GM21390 (cell line): ENCODE results near the gene BMP7.

Experiments used
- ATAC-seq: cut with Tn5 transposase; IDR thresholded peaks from one replicate; pipeline ENCODE4 v1.9.1; 2021; ENCODE audit not compliant: unreplicated experiment

BMP7 gene

DNA sequence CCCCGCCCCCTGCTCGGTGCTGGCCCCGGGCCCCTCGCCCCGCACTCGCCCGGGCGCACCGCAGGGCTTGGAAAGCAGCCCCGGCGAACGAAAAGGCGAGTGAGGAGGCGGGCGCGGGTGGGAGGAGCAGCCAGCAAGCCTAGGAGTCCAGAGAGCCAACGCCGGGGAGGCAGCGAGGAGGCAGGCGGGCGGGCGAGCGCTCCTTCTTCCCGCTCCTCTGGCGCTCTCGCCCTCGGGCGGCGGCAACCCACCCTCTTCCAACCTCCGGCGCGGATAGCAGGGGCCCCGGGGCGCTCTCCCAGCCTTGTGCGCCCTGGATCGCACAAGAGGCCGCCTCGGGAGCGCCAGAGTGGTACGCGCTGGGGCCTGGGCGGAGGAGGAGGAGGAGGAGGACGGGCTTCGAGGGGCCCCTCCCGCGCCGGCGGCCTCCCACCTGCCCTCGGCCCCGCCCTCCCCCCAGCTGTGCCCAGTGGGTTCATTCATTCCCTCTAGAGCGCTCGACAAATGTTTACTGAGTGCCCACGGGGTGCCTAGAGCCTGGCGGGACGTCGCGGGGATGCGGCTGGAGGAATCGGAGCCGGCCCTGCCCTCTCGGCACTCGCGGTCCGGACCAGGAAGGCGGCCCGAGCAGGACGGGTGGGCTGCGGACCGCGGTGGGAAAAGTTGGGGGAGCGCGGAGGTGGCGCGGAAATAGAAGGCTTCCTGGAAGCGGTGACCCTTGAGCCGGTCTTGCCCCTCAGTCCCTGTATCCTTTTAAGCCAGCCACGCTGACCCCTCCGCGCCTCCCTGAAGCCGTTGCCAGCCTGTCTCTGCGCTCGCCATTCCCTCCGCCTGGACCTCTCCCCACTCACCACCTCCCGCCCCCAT, at the start of gene BMP7:
Gene BMP7 (minus strand): TSS at position 351 of the 867 bp plus-strand sequence. CDS start 519 bp downstream, outside the sequence.
- no peak for ATAC-seq

DNA sequence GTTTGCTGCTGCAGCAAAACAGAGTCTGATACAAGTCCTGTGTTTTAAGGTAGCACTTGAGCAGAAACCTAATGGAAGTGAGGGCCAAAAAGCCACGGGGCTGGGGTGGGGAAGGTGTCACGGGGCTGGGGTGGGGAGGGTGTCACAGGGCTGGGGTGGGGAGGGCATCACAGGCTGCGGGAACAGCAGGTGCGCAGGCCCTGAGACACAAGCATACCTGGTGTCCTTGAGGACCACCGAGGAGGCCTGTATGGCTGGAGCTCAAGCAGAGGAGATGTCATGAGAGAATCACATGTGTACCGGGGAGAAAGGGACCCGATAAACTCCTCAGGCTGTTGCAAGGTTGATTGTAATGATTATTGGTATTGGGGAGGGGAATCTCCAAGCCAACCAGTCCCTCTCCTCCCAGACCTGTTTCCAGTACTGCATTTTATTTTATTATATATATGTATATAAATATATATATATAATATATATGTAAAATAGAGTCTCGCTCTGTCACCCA, 49.6 kb upstream of the BMP7 start:
- no peak for ATAC-seq

DNA sequence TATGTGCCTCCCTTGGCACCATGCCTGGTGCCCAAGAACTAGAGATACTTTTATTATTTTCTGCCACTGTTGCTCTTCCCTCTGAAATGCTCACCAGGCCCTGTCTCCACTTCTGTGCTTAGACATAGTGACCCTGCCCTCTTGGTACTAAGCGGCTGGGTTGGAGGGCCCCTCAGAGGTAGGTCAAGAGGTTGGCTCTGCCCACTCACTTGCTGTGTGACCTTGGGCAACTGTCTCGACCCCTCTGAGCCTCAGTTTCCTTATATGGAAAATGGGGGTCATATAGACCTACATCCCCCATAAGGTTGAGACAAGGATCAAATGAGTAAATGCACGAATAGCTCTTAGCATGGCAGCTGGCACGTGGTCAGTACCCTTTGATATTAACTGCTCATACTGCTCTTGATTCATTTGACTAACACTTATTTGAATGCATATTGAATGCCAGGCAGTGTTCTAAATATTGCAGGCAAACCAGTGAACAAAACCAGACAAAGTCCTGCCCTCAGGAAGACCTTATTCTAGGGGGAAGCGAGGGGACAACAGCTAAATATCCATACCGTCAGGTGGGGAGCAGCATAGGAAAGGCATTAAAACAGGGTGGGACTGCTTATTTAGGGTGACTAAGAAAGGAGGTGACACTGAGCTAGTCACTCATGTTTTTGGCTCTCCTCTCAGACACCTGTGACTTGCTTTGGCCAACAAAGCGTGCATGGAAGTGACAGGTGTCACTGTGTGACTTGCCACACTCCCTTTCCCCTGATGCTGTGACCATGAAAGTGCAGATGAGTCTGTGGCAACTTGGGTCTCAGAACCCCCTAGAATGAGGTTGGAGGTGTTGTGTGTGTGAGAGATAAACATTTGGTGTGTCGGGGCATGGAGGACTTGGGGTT, 48.9 kb upstream of the BMP7 start:
- ATAC-seq: no peak

DNA sequence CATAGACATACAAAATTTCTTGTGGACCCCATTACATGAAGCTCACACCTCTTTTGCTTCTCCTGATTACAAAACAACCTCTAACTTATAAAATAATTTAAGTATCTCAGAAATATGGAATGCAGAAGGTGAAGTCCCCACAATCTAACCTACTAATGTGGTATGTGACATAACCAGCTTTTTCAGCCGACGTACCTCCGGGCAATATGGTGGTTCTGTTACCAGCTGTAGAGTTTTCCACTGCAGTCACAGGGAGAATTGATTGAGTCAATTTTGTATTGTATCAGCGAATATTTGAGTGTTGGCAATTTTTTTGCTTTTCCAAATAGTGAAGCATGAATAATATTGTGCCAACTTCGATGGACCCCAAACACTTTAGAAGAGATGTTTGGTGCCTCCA, 47.5 kb upstream of the BMP7 start:
- no peak for ATAC-seq

DNA sequence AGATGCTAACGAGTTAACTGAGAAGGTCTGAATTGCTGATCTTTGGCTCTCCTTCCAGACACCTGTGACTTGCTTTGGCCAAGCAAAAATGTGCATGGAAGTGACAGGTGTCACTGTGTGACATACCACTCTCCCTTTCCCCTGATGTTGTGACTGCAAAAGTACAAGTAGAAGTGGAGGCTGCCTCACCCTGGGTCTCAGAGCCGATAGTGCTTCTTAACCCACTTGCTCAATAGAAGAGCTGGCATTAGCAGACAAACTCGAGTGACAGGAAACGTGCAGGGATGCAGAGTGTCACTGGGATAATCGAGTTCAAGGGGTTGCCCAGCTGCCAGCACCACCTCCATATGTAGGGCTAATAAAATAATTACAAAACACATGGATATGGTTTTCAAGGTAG, 46.8 kb upstream of the BMP7 start:
- ATAC-seq: no peak

DNA sequence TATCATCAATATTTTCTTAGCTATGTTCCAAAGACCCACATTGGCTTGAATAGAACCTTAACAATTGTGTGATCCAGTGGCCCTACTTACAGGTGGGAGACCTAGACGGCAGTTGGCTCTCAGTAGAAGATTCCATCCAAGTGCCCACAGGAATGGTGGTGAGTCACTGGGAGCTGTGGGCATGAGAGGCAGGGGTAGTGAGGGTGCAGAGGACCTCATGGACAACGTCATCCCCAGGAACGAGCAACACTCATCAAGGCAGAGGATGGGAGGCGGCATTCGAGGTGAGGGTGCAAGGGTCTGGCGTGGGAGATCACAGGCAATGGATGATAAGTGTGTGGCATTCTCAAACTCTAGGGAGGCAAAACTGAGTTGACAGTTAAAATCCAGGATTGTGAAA, 45.7 kb upstream of the BMP7 start:
- no peak for ATAC-seq

DNA sequence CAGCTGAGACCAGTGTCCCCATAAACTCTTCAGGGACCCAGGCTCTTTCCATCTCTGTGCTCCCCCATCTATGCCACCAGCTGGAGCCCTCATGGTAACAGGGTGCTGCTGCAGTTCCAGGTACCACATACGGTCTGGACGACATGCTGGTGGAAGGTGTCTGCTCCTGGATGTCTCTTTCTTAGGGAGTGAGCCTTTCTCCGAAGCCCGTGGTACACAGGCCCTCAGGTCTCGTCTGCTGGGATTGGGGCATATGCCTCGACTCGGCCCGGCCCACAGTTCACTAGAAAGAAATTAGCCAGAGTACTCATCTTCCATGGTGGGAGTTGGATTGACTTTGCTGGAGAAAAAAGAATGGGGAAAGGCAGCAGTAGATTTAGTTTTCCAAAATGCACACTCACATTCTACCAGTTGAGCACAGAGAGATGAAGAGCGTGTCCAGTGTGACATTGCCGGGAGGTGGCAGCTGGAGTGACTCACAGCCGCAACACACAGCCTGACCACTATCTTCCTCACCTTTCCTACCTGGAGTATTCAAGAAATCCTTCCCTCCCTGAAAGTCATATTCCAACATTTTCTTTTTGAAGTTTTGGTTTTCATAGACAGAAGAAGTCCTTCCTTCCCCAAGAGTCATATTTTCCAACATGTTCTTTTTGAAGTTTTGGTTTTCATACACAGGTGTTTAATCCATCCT, 44.5 kb upstream of the BMP7 start:
- ATAC-seq: no peak

DNA sequence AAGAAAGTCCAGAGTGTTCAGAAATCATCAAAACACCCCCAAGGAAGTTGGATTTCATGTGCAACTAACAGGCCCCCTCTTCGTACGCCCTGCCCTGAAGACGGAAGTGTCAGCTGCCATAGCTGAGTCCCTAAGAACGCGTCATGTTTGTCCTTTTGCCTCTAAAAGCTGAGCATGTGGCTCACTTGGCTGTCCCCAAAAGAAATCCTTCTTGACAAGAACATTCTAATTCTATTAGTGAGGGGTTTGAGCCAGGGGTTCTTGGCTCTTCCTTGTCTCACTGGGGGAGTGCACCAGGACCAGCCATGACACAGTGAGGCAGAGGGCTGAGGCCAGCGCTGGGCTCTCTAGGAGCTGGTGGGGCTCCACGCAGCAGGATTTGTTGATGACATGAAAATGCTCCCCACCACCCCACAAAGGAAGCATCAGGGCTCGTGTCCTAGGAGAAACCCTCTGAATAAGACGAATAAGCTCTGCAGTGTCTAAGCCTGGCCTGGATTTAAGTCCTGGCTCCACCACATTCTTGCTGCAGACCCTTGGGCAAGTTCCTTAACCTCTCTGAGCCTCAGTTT, 43.2 kb upstream of the BMP7 start:
- no peak for ATAC-seq

DNA sequence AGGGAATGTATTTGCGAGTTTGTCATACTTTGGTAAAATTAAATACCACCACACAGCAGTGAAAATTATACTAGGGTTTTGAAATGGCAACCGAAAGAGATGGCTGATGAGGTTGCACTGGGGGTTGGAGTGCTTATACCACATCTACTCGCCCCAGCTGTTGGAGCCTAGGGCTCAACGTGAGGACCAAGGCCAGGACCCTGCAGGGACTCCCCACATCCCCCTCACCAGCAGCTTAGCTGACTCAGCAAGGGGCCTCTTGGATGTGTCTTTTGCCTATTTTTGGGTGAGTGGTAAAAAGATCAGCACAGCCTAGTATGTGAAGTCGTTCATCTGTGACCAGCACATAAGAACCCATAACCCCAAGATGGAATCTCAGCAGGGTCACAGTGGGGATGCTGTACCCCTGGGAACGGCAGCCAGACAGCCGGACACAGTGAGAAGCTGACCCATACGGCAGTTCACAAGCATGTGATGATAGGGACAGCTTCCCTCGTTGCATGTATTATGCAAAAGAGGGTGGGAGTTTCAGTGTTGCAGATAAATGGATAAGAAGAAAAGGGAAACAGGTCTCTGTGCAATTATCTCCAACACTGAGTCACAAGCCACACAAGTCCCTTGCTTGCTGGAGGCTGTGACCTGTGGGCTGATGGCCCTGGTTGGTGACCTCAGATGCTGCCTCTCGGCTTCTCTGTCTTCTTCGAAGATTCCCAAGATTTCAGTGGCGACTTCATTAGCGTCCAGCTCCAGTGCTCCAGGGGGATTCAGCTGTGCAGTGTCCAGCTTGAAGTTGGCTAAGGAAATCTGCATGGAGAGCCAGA, 42.2 kb upstream of the BMP7 start:
- ATAC-seq: no peak

DNA sequence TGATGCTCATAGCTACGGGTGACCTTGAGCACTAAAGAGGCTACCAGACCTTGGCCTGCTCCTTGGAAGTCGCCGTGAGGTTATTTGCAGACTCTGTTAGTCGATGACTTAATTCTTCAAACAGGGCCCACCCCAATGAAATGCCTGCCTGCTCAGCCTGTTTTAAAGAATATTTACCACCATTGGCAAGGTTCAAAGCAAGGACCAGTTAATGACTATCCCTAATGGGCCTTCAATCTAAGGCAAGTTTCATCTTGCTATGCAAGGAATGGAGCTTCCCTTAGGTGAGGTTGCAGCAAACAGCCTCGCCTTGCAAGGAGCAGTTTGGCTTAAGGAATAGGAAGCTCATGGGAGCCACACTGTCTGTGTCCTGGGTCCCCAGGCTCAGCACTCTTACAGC, 40.3 kb upstream of the BMP7 start:
- no peak for ATAC-seq

DNA sequence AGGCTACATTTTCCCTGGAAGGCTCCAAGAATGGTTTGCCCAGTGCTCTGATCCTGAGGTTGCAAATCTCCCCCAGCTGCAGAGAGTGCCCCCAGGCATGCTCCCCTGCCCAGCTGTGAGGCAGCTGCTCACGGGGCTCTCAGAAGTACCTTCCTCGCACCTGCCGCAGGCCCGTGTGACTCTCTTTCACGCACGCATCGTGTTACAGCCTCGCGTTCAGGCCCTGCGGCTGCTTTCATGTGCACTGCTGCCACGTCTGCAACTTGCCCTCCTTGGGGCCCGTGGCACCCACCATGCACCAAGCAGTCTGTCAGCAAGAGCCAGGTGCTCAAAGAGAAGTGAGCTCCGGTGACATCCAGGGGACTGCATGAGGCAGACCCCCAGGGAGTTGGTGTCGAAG, 34.6 kb upstream of the BMP7 start:
- ATAC-seq: no peak

DNA sequence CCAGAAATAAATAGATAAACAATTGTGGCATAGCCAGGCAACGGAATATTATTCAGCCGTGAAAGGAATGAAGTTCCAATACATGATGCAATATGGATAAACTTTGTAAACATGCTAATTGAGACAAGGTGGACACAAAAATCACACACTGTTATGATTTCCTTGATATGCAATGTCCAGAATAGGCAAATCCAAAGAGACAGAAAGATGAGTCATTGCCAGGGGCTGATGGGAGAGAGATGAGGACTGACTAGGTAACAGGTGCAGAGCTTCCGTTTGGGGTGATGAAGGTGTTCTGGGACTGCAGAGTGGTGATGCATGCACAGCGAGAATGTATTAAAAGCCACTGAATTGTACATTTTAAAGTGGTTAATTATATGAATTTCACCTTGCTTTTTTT, 32.0 kb upstream of the BMP7 start:
- ATAC-seq: no peak

DNA sequence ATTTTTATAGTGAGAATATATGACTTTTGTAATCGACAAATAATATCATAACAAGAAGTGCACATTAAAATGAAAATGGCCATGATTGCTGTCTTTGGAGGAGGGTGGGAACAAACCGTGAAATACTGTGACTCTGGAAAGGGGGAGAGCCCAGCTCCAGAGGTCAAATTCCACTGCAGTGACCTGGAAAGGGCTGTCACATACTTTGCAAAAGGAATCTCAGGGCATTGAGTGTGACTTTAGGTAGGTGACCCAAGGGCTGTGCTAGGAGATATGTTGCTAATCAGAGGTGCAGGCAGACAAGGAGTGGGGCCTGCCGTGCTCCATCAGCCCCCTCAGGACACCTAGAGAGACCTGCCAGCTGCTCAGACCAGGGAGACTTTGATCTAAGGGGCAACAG, 28.1 kb upstream of the BMP7 start:
- ATAC-seq: no peak

DNA sequence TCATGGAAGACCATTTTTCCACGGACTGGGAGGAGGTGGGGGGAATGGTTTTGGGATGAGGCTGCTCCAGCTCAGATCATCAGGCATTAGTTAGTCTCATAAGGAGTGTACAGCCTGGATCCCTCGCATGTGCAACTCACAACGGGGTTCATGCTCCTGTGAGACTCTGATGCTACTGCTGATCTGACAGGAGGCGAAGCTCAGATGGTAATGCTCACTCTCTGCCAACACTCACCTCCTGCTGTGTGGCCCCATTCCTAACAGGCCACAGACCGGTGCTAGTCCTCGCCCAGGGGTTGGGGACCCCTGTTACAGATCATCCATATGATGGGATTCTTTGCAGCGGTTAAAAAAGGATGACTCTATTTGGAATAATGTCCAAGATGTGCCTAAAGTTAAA, 27.6 kb upstream of the BMP7 start:
- ATAC-seq: no peak

DNA sequence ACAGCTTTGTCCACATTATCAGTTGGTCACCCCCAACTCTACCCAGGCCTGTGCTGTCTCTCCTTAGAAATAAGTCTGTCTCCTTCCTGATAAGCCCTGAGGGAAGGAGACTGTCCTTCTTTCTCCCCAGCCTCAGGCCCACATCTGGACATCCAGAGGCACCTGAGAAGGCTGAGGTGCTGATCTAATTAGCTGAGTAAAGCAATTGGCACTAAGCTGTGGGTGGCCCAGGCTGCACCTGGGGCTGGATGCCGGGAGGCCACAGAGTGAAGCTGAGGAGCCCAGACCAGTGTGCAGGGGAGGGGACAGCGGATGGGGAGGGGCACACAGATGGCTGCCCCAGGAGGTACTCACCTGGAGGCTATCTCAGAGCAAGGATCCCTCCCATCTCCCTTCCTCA, 26.2 kb upstream of the BMP7 start:
- no peak for ATAC-seq

DNA sequence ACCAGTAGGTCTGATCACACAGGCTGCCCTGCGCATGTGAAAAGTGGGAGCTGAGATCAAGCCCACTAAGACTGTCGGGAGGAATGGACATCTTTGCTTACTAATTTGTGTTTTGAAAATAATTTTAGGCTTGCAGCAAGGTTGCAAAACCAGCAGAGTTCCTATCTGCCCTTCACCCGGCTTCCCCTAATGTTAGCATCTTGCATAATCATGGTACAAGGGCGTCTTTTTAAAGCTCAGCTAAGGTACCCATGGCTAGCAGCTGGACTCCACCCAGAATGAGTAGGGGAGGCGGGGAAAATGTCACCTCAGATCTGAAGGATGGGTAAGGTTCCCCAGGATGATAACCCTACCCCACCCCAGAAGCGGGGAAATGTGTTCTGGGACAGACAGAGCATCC, 25.3 kb upstream of the BMP7 start:
- ATAC-seq: no peak

DNA sequence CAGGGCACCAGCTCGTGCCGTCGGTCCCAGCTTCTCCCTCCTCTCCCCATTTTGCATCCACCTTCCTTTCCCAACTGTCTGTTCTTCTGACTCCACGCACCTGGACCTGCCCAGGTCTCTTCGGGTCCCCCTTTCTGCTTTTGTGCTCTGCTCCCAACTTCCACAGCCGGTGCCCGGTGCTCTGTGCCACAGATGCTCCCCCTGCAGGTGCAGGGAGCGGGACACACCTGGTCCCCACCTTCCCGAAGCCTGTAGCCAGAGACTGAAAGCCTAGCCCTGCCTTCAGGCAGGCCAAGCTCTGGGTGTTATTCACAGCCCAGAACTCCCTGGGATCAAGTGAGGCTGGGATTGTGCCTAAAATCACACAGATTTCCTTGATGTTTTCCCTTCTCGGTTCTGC, 24.6 kb upstream of the BMP7 start:
- no peak for ATAC-seq

DNA sequence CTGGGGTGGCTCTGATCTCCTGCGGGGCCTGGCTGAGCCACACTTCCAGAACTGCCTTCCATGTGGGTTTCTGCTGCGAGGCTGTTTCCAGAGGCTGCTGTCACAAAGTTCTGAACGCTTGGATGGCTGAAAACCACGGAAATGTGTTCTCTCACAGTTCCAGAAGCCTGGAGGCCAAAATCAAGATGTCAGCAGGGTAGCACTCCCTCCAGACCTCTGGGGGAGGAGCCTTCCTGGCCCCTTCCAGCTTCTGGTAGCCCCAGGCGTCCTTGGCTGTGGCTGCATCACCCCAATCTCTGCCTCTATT, 23.7 kb upstream of the BMP7 start:
- ATAC-seq: no peak

DNA sequence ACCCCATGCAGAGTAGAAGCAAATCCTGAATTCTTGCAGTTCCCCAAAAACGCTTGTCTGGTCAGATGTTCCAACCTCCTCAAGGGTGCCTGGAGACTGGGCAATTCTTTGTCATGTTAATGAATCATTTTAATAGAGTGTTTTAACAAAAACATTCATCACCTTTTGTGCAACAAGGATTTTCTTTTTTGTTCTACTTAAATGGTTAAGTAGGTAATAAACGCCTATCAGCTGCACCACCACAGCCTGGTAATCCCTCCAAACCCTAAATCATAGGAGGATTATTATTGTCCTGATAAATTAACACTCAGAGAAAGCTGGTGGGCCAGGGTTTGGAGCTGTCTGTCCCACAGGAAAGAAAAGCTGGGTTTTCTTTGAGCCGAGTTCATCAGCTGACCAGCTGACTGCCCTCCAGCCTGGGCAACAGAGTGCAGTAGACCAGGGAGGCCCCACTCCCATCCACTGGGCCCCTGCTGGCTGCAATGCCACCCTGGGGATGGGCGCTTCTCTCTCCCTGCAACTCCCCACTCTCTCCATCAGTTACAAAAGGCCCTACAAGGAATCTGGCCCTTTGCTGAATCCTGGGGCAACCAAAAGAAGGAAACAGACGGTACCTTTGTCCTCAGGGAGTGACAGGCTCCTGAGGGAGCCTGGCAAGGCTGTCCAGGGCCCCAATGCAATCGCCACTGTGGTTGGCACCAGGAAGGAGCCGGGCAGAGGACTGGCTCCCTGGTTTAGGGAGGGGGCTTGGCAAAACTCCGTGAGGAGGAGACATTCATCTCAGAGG, 23.1 kb upstream of the BMP7 start:
- no peak for ATAC-seq
